Measurements from ENCODE around the gene GABARAPL1. TPM values are rescaled to one million over a fixed set of nuclear protein-coding genes. Genes with fewer than 3 reads are reported as not detected.
"Not testable (repeated sequence)": the region's sequence is repeated elsewhere in the genome, so short reads cannot be mapped to it uniquely, and the experiment has no call there.

Gene GABARAPL1
- total RNA-seq, 1 donor from 2014 or later = 42.3 TPM

DNA sequence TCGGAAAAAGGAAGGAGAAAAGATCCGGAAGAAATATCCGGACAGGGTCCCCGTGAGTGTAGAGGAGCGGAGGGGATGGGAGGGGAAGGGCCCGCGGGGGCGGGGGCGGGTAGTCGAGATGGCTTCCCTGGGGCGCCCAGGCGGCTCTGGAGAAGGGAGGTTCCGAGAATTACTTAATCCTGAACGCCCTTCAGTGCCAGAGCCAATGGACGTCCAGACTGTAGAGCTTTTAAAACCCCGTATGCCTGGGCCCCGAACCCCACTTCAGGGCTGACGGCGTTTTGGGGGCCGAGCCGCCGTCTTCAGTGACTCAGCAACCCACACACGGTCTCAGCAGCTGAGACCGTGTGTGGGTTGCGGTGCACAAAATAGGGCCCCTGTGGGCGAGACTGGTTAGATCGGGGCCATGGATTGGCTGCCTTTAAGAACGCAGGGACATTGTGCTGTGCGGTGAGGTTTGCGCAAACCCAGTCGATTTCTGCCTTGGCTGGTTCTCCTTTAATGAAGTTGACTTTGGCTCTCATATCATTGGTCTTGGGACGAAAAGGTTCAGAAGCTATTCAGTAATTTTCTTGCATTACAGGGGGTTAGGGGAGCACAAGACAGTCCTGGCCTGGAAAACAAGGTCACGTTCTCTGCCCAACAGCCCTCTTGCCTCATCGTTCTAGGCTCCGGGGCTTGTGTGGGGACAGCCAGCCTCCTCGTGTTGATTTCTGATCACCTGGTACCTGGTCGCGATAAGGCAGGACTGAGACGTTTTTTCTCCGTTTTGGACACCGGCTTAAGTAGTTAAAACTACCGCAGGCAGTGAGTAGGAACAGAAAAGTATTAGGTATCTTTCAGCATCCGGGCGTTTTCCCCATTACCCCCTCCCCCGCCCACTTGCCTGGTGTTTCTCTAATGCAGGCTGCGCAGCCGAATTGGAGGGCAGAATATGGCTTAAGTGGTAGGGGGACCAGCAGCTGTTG is 775 bp downstream of the GABARAPL1 start:
- peak overlapping the region; percentile 84 for H3K4me3 ChIP-seq (ENCODE audit: low read depth, low read length)
- DNase-seq (ENCODE audit: low read depth) = no peak
- no peak for TF ChIP-seq CTCF (conservative IDR thresholded peaks at IDR 0.05; ENCODE audit: low read depth, low read length)

- DNase-seq (ENCODE audit: low read depth) = peak; percentile 74
- TF ChIP-seq CTCF (conservative IDR thresholded peaks at IDR 0.05; ENCODE audit: low read depth, low read length) = no peak
- H3K4me3 ChIP-seq (ENCODE audit: low read depth, low read length) = peak overlapping the region; percentile 84
Measured at GRCh38 chr12:10214136-10214894, 1.6 kb downstream of the GABARAPL1 start.

DNA sequence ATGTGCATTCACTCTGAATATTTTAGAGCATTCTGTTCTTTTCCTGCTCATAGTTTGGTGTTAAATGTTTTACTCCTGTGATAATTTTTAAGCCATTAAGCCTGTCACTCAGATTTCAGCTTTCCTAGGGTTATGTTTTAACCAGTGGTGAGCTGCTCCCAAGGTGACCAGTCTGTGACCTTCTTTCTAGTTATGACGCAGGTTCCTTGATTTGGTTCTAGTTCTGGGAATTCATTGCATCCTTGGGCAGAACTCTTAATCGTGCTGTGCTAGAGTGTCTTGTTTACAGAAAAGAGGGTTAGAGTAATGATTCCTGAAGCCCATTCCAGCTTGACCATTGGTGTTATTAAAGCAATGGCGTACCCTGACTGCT is 2.2 kb downstream of the GABARAPL1 start:
- peak overlapping the region; percentile 84 for H3K4me3 ChIP-seq (ENCODE audit: low read depth, low read length)
- peak; percentile 72 for DNase-seq (ENCODE audit: low read depth)
- no peak for TF ChIP-seq CTCF (conservative IDR thresholded peaks at IDR 0.05; ENCODE audit: low read depth, low read length)

DNA sequence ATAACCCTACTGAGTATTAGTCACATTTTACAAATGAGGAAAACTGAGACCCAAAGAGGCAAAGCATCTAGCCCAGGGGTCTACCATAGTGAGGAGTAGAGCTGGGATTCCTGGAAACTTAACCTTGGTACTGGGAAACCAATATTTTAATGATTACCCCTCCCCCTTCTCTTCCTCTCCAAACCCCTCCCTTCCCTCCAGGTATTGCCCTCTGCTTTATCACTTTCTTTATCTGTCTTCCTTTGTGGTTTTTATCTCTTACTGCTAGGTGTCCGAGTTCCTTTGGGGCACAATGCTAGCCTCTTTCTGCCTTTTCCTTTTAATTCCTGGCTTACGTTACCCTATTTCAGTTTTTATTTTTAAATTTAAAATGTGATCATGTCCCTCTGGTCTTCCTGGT is 2.8 kb downstream of the GABARAPL1 start:
- peak overlapping the region; percentile 84 for H3K4me3 ChIP-seq (ENCODE audit: low read depth, low read length)
- no peak for DNase-seq (ENCODE audit: low read depth)
- TF ChIP-seq CTCF (conservative IDR thresholded peaks at IDR 0.05; ENCODE audit: low read depth, low read length) = no peak

DNA sequence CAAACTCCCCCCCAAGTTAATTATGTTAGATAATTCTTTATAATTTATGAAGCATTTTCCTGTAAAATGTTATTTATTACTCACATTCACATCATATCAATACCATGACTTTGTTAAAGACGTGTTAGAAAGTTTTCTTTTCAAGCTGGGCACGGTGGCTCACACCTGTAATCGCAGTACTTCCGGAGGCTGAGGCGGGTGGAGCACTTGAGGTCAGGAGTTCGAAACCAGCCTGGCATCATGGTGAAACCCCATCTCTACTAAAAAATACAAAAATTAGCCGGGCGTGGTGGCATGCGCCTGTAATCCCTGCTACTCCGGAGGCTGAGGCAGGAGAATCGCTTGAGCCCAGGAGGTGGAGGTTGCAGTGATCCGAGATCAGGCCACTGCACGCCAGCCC is 3.3 kb downstream of the GABARAPL1 start:
- DNase-seq (ENCODE audit: low read depth); H3K4me3 ChIP-seq (ENCODE audit: low read depth, low read length): not testable (repeated sequence)

DNA sequence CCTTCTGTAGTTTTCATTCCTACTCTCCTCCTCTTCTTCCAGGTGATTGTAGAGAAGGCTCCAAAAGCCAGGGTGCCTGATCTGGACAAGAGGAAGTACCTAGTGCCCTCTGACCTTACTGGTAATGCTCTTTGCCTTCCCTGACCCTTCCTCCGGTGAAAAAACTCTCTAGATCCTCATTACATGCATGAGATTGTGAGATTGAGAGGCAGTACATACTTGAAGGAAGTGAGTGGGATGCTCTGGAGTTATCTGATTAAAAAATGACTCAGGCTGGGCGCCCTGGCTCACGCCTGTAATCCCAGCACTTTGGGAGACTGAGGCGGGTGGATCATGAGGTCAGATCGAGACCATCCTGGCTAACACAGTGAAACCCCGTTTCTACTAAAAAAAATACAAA is 5.3 kb downstream of the GABARAPL1 start:
- no peak for TF ChIP-seq CTCF (conservative IDR thresholded peaks at IDR 0.05; ENCODE audit: low read depth, low read length)

GRCh38 chr12:10220398-10221077 is 7.9 kb downstream of the GABARAPL1 start:
- no peak for TF ChIP-seq CTCF (conservative IDR thresholded peaks at IDR 0.05; ENCODE audit: low read depth, low read length)
- H3K4me3 ChIP-seq (ENCODE audit: low read depth, low read length) = no peak overlapping the region
- no peak for DNase-seq (ENCODE audit: low read depth)

More for the DNA sequence above, 5.3 kb downstream of the GABARAPL1 start:
- DNase-seq (ENCODE audit: low read depth) = no peak
- no peak overlapping the region for H3K4me3 ChIP-seq (ENCODE audit: low read depth, low read length)

Data from epithelial cell of proximal tubule (primary cell).